ENCODE measurements around the gene IGFBP5. TPM values are rescaled to one million over a fixed set of nuclear protein-coding genes. Genes with fewer than 3 reads are reported as not detected.

The IGFBP5 gene
- total RNA-seq, 2 experiments from 2014 or later = 0.02 TPM; not detected in 1

DNA sequence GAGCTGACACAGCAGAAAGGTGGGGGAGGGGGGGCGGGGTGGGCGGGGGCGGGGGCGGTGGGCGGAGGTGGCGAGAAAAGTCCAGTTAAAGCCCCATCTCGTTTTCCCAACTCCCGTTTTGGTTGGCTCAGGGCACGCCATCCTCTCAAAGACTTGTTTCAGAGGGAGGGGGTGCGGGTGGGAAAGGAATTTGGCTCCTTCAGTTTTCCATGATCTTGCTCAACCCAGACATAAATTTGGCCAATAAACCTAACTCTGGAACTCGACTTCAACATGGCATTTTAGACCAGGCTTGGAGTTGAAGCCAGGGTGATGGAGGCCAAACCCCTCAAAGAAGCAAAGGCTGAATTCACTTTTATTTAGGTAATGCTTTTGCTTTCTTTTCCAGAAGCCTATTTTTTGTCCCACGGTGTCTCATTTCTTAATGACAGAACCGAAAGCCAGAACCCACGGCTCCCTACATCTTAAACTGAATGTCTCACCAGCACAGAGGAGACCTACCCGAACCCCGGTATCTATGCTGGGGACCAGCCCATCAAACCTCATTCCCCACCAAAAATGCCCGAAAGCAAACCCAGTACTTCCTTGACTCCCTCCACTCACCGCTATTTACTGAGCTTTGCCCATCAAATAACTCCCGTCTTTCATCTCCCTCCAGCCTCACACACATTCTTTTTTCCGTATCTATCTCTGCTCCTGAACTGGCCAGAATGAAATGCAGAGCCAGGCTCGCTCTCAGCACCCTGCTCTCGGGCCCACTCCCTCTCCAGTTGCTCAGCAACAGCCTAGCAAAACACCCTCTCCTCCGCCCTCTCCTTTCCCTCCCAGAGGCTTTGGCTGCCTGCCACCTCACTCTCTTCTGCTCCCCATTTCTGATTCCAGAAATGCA is 4.3 kb downstream of the IGFBP5 start:
- ATAC-seq = no peak
- DNase-seq = no peak
- H3K27ac Mint-ChIP-seq = peak overlapping the region; percentile 0
- H3K4me3 Mint-ChIP-seq = peak overlapping the region; percentile 35
- peaks cover 29% of the 10 kb centered on the region for H3K4me1 Mint-ChIP-seq
- H3K9me3 Mint-ChIP-seq (ENCODE audit: low read depth) = no peaks in the 10 kb centered on the region
- H3K36me3 Mint-ChIP-seq = no peaks in the 10 kb centered on the region
- CTCF ChIA-PET = interaction anchor here (1.4 to 3.0 kb wide), 2 partner anchors 9 to 10 kb away, joined by 4 to 12 read pairs; no protein-coding TSS in a partner anchor
- H3K27me3 Mint-ChIP-seq = peaks cover 74% of the 10 kb centered on the region

DNA sequence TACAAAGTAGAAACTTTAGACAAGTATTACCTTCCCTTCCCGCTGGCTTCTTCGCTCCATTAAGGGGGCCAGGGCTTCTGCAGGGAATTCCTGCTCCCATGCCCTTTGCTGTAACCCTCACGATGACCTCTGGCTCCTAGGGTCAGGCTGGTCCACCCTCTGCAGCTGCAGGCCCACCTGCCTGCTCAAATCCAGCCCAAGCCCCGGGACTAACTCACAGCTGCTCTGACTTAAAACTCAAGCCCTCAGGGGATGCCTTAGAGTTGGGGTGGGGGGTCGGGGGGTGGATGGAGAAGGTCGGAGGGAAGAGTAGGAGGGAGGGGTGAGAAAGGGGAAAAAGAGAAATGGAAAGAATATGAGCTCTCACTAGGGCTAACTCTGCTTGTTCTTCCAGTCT is 4.9 kb downstream of the IGFBP5 start:
- DNase-seq = no peak
- CTCF ChIA-PET = interaction anchor here (1.4 to 3.0 kb wide), 2 partner anchors 8 to 11 kb away, joined by 4 to 12 read pairs; no protein-coding TSS in a partner anchor
- Mint-ChIP-seq H3K27ac (no peak overlapping the region), H3K27me3 (peaks cover 74% of the 10 kb centered on the region), H3K4me1 (peaks cover 29% of the 10 kb centered on the region), H3K9me3 (ENCODE audit: low read depth) (no peaks in the 10 kb centered on the region), H3K4me3 (no peak overlapping the region), H3K36me3 (no peaks in the 10 kb centered on the region)
- no peak for ATAC-seq

DNA sequence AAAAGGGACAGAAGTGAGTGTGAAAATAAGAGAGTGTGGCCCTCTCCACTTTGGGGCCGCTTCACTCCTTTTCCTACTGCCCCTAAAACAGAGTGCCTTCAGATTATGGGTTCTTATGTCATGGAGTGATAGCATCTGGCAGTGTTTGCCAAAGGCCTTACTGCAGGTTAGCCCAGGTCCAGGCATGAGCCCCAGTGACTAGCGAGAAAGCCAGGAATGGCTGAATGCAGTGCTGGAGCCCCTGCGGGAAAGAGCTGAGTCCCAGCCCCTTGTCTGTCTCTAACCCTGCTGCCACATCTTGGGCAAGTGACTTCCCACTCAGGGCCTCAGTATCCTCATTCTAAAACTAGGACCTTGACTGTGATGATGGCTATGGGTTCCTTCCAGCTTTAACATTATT is 6.0 kb downstream of the IGFBP5 start:
- CTCF ChIA-PET = no interaction called here
- Mint-ChIP-seq H3K36me3 (no peaks in the 10 kb centered on the region), H3K27ac (no peak overlapping the region), H3K4me3 (no peak overlapping the region), H3K27me3 (peaks cover 67% of the 10 kb centered on the region), H3K9me3 (ENCODE audit: low read depth) (no peaks in the 10 kb centered on the region), H3K4me1 (peaks cover 27% of the 10 kb centered on the region)
- ATAC-seq (no peak), DNase-seq (no peak)

DNA sequence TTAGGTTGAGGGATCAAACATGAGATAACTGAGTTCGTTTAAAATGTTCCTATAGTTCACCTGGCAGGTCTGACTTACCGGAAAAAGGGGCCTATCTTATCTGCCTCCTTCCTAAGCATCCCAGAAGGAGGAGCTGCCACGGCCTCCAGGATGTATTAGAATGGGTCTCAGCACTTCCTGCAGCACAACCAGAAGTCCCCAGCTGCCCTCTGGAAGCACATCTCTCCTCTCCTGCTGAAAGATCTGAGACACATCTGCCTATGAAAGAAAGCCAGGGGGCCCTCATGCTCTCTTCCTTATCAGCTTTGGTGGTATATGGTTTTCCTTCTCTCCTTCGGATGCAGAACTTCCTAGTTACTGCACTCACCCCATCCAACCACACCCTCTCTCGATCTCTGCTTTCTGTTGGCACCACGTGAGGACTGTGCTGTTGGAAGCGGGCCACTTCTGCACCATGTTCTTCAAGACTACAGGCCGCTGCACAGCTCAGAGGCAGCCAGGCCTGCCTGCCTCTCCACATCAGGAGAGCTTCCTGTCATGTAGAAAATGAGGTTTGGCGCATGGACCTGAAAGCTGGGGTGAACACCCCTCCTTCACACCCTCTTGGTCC is 6.5 kb downstream of the IGFBP5 start:
- DNase-seq (no peak), ATAC-seq (no peak)
- Mint-ChIP-seq H3K27ac (no peak overlapping the region), H3K9me3 (ENCODE audit: low read depth) (no peaks in the 10 kb centered on the region), H3K27me3 (peaks cover 61% of the 10 kb centered on the region), H3K4me1 (peaks cover 22% of the 10 kb centered on the region), H3K36me3 (no peaks in the 10 kb centered on the region), H3K4me3 (no peak overlapping the region)
- CTCF ChIA-PET = interaction anchor here (1.5 kb wide), 1 partner anchor 22 kb away, joined by 3 read pairs; no protein-coding TSS in a partner anchor

GRCh38 chr2:216687646-216688045 is 7.7 kb downstream of the IGFBP5 start:
- Mint-ChIP-seq H3K9me3 (ENCODE audit: low read depth) (no peaks in the 10 kb centered on the region), H3K36me3 (no peaks in the 10 kb centered on the region), H3K4me3 (no peak overlapping the region), H3K4me1 (peaks cover 14% of the 10 kb centered on the region), H3K27ac (no peak overlapping the region), H3K27me3 (peaks cover 59% of the 10 kb centered on the region)
- ATAC-seq (no peak), DNase-seq (peak; percentile 53)
- CTCF ChIA-PET = interaction anchor here (1.0 to 1.5 kb wide), 2 partner anchors 20 to 1026 kb away, joined by 3 to 5 read pairs; no protein-coding TSS in a partner anchor

DNA sequence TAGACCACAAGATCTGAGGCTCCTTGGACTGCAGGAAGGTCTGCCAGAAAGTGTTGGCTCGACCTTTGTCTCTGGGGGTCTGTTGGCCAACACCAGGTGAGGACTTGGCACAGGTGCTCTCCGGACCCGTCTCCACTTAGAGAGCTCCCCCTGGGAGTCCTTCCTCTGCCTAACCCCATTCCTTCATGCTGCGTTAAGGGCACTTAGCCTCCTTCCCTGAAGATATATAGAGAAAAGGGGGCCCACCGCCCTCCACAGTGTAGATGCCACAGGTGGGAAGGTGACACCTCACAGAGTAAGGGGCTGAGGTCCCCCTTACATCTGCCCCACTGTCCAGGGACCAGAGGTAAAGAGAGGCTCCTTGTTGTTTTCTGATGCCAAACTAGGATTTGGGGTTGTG is 8.2 kb downstream of the IGFBP5 start:
- peaks cover 13% of the 10 kb centered on the region for H3K4me1 Mint-ChIP-seq
- H3K27me3 Mint-ChIP-seq = peaks cover 53% of the 10 kb centered on the region
- no peak overlapping the region for H3K4me3 Mint-ChIP-seq
- H3K36me3 Mint-ChIP-seq = no peaks in the 10 kb centered on the region
- DNase-seq (no peak), ATAC-seq (no peak)
- CTCF ChIA-PET = interaction anchor here (1.0 kb wide), 1 partner anchor 1026 kb away, joined by 5 read pairs; no protein-coding TSS in a partner anchor
- H3K9me3 Mint-ChIP-seq (ENCODE audit: low read depth) = no peaks in the 10 kb centered on the region
- no peak overlapping the region for H3K27ac Mint-ChIP-seq

DNA sequence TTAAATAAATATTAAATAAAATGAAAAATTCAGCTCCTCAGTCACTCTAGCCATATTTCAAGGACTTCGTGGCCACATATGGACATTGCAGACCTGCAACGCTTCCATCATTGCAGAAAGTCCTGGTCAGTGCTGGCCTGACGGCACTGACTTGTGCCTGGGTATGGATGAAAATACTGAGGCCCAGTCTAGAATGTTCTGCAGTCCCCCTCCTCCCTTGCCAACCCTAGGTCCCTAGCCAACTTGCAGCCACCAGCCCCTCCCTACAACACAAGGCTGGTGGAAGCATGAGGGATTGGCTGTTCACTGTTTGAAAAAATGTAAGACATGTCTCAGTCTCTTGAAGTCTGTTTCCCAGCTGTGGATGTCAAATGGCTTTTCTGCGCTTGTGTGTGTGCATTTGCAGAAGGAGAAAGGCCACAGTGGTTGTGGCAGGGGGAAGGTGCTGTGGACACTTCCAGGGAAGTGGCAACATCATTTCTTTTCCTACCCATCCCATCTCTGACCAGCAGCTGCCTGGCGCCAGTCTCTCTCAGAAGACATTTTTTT is 9.9 kb downstream of the IGFBP5 start:
- peaks cover 8% of the 10 kb centered on the region for H3K4me1 Mint-ChIP-seq
- CTCF ChIA-PET = interaction anchor here (1.3 to 1.4 kb wide), 4 partner anchors 18 to 826 kb away, joined by 3 to 4 read pairs (median 3); no protein-coding TSS in a partner anchor
- H3K27ac Mint-ChIP-seq = no peak overlapping the region
- DNase-seq (no peak), ATAC-seq (no peak)
- H3K4me3 Mint-ChIP-seq = no peak overlapping the region
- H3K36me3 Mint-ChIP-seq = no peaks in the 10 kb centered on the region
- H3K9me3 Mint-ChIP-seq (ENCODE audit: low read depth) = no peaks in the 10 kb centered on the region
- H3K27me3 Mint-ChIP-seq = peaks cover 42% of the 10 kb centered on the region

GRCh38 chr2:216683846-216684245 is 11.5 kb downstream of the IGFBP5 start:
- Mint-ChIP-seq H3K27me3 (peaks cover 26% of the 10 kb centered on the region), H3K36me3 (no peaks in the 10 kb centered on the region), H3K27ac (no peak overlapping the region), H3K4me1 (peaks cover 8% of the 10 kb centered on the region), H3K9me3 (ENCODE audit: low read depth) (no peaks in the 10 kb centered on the region), H3K4me3 (no peak overlapping the region)
- ATAC-seq = no peak
- DNase-seq = no peak
- CTCF ChIA-PET = interaction anchor here (0.8 kb wide), 1 partner anchor 9 kb away, joined by 3 read pairs; no protein-coding TSS in a partner anchor

GRCh38 chr2:216681683-216682082 is 13.7 kb downstream of the IGFBP5 start:
- no peak for DNase-seq
- Mint-ChIP-seq H3K36me3 (no peaks in the 10 kb centered on the region), H3K4me1 (peaks cover 8% of the 10 kb centered on the region), H3K4me3 (no peak overlapping the region), H3K9me3 (ENCODE audit: low read depth) (no peaks in the 10 kb centered on the region), H3K27me3 (peaks cover 16% of the 10 kb centered on the region), H3K27ac (no peak overlapping the region)
- CTCF ChIA-PET = interaction anchor here (0.7 to 2.4 kb wide), 8 partner anchors 10 to 1031 kb away, joined by 3 to 12 read pairs (median 4); partner anchors contain the start of gene IGFBP5
- ATAC-seq = no peak

GRCh38 chr2:216680951-216681629 is 14.3 kb downstream of the IGFBP5 start:
- Mint-ChIP-seq H3K27ac (no peak overlapping the region), H3K4me1 (peaks cover 8% of the 10 kb centered on the region), H3K27me3 (peaks cover 18% of the 10 kb centered on the region), H3K9me3 (ENCODE audit: low read depth) (no peaks in the 10 kb centered on the region), H3K4me3 (no peak overlapping the region), H3K36me3 (no peaks in the 10 kb centered on the region)
- no peak for DNase-seq
- CTCF ChIA-PET = interaction anchor here (1.1 to 2.4 kb wide), 4 partner anchors 11 to 1032 kb away, joined by 3 to 12 read pairs (median 6); no protein-coding TSS in a partner anchor
- ATAC-seq = no peak

- DNase-seq (no peak), ATAC-seq (no peak)
- Mint-ChIP-seq H3K27ac (no peak overlapping the region), H3K27me3 (peaks cover 11% of the 10 kb centered on the region), H3K4me3 (no peak overlapping the region), H3K36me3 (no peaks in the 10 kb centered on the region), H3K9me3 (ENCODE audit: low read depth) (no peaks in the 10 kb centered on the region), H3K4me1 (peaks cover 8% of the 10 kb centered on the region)
- CTCF ChIA-PET = interaction anchor here (1.0 kb wide), 2 partner anchors 1031 to 1033 kb away, joined by 3 to 4 read pairs; no protein-coding TSS in a partner anchor
These were observed 15.7 kb downstream of the IGFBP5 start for GRCh38 chr2:216679658-216680024.

DNA sequence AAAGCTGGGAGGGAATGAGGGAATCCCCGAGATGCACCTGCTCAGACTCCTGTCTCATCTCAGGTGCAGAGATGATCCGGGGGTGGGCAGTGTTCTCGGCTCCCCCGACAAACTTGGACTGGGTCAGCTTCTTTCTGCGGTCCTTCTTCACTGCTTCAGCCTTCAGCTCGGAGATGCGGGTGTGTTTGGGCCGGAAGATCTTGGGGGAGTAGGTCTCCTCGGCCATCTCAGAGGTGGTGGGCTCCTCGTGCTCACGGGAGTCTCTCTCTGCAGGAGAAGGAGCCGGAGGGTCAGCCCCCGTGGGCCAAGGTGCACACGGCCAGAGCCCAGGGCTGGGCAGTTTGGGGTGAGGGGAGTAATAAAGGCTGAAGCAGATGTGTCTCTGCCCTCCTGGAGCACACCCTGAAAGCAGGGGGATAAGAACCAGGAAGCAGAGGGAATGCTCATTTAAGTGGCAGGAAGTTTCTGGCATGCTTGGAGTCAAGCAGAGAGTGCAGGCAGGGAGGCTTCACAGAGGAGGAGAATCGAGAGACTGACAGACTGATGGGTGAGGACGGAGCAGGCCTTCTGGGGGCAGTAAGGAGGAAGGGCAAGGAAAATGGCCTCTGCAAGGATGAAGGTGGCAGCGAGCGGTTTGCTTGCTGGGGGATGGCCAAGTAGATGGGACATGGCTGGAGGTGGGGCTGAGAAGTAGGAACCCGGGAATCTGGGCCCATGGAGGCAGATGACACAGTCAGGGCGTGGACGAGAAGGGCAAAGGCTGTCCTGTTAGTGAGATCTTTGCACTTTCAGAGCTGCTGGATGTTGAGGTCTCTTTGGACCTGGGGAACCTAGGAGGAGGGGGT is 16.3 kb downstream of the IGFBP5 start:
- H3K4me3 Mint-ChIP-seq = no peak overlapping the region
- H3K36me3 Mint-ChIP-seq = no peaks in the 10 kb centered on the region
- DNase-seq (no peak), ATAC-seq (no peak)
- H3K27ac Mint-ChIP-seq = no peak overlapping the region
- H3K27me3 Mint-ChIP-seq = peaks cover 9% of the 10 kb centered on the region
- H3K9me3 Mint-ChIP-seq (ENCODE audit: low read depth) = no peaks in the 10 kb centered on the region
- peaks cover 8% of the 10 kb centered on the region for H3K4me1 Mint-ChIP-seq
- CTCF ChIA-PET = interaction anchor here (0.7 kb wide), 1 partner anchor 182 kb away, joined by 4 read pairs; no protein-coding TSS in a partner anchor
